A549 (cell line): ENCODE measurements around the gene PNLIPRP1.

ENCODE experiments used
- CHD4 ChIP-seq: fragments of 200-600 bp; sonication (generic); IDR thresholded peaks from 2 replicates; pipeline ENCODE4 v1.6.1; 2016; ENCODE audit warnings: antibody characterized with exemption, mild to moderate bottlenecking, borderline replicate concordance
- EP300 ChIP-seq, 2 experiments: fragments of >200 bp; sonication (Bioruptor Twin); formaldehyde crosslinking; IDR thresholded peaks; 2 replicates in 1 of 2; 3 replicates in 1 of 2; pipeline ENCODE4 v1.6.1; 2016 to 2017
- NPAS2 ChIP-seq: fragments of 250-450 bp; sonication (Bioruptor Pico); IDR thresholded peaks from 2 replicates; pipeline ENCODE4 v1.8.0; 2022; ENCODE audit warnings: mild to moderate bottlenecking, moderate library complexity, borderline replicate concordance
- RAD21 ChIP-seq, 2 experiments: fragments of >200 bp in 1 of 2; sonication (Bioruptor Twin) in 1 of 2; formaldehyde crosslinking in 1 of 2; IDR thresholded peaks in 1 of 2; conservative IDR thresholded peaks in 1 of 2; 2 replicates in 1 of 2; 3 replicates in 1 of 2; pipeline ENCODE4 v1.6.1; 2012 to 2018; ENCODE audit warnings: inconsistent platforms in 1 of 2
- SMC3 ChIP-seq: fragments of >200 bp; sonication (Bioruptor Twin); formaldehyde crosslinking; IDR thresholded peaks from 3 replicates; pipeline ENCODE4 v1.6.1; 2018; ENCODE audit warnings: inconsistent platforms
- ZFP36 ChIP-seq: fragments of 450-650 bp; IDR thresholded peaks from 2 replicates; pipeline ENCODE4 v1.6.1; 2014; ENCODE audit warnings: borderline replicate concordance; ENCODE audit not compliant: partially characterized antibody
- ZNF302 ChIP-seq: fragments of 250-450 bp; sonication (Bioruptor Pico); IDR thresholded peaks from 2 replicates; pipeline ENCODE4 v1.9.0; 2021; ENCODE audit warnings: inconsistent platforms, mild to moderate bottlenecking, moderate library complexity
- TF ChIP-seq, protein P1 (sequence below): fragments of >200 bp; sonication (Bioruptor Twin); formaldehyde crosslinking; IDR thresholded peaks from 3 replicates; pipeline ENCODE4 v1.5.1; 2016
- TF ChIP-seq, protein P2 (sequence below): fragments of 250-450 bp; sonication (Bioruptor Pico); IDR thresholded peaks from 2 replicates; pipeline ENCODE4 v1.5.0; 2021; ENCODE audit warnings: mild to moderate bottlenecking, moderate library complexity, borderline replicate concordance

DNA sequence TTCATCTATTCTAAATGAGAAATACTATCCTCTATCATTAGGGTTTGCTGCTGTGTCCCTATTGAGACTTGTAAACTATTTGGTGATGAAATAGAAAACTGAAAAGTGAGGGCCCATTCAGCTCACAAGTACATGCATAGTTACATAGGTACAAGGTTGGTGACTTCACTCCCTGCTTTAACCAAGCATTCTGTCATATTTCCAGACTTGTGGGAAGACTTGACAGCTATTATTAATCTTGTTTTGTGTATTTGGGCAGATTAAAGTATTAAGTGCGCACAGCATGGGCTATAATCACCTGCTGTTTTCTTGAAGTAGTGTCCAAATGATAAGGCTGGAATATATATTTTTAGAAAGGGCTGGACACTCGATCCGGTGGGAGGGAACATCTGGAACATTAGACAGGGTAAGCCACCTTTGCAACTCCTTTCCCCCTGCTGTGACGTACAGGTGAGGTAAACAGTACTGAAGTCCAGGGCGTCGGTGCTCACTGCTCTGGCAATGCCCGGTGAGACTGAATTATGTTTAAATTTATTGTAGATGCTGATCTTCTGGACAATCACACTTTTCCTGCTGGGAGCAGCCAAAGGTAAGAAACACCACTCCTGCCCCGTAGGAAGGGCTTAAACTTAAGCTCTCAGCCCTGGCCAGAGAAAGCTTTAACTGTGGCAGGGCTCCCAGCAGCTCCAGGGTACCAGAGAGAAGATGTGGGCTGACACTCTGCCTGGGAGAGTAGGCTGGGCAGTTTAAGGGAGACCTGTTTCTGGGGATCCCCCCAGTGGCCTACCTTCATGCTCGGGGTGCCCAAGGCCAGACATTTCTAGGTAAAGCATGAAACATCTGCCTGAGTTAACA, at the start of gene PNLIPRP1:
- TF ChIP-seq SMC3 (no peak), ZNF302 (CRISPR knock-in tag) (no peak), RAD21 (conservative IDR thresholded peaks at IDR 0.05 in 1 of 2, IDR thresholded peaks at IDR 0.05 in 1 of 2) (no peak), NPAS2 (CRISPR knock-in tag) (no peak), CHD4 (no peak), ZFP36 (no peak), EP300 (IDR thresholded peaks at IDR 0.05) (no peak)
- TF ChIP-seq, protein P1, sequence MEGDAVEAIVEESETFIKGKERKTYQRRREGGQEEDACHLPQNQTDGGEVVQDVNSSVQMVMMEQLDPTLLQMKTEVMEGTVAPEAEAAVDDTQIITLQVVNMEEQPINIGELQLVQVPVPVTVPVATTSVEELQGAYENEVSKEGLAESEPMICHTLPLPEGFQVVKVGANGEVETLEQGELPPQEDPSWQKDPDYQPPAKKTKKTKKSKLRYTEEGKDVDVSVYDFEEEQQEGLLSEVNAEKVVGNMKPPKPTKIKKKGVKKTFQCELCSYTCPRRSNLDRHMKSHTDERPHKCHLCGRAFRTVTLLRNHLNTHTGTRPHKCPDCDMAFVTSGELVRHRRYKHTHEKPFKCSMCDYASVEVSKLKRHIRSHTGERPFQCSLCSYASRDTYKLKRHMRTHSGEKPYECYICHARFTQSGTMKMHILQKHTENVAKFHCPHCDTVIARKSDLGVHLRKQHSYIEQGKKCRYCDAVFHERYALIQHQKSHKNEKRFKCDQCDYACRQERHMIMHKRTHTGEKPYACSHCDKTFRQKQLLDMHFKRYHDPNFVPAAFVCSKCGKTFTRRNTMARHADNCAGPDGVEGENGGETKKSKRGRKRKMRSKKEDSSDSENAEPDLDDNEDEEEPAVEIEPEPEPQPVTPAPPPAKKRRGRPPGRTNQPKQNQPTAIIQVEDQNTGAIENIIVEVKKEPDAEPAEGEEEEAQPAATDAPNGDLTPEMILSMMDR: no peak
- TF ChIP-seq, protein P2, sequence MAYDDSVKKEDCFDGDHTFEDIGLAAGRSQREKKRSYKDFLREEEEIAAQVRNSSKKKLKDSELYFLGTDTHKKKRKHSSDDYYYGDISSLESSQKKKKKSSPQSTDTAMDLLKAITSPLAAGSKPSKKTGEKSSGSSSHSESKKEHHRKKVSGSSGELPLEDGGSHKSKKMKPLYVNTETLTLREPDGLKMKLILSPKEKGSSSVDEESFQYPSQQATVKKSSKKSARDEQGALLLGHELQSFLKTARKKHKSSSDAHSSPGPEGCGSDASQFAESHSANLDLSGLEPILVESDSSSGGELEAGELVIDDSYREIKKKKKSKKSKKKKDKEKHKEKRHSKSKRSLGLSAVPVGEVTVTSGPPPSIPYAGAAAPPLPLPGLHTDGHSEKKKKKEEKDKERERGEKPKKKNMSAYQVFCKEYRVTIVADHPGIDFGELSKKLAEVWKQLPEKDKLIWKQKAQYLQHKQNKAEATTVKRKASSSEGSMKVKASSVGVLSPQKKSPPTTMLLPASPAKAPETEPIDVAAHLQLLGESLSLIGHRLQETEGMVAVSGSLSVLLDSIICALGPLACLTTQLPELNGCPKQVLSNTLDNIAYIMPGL: no peak
